ENCODE results near the gene TDRD12.

TDRD12 gene

GRCh38 chr19:32875428-32875827 lies 155.9 kb downstream of the TDRD12 start:
- TF ChIP-seq CTCF (IDR thresholded peaks at IDR 0.05; ENCODE audit: control insufficient read depth, insufficient read depth, low read depth, low read length, missing control alignments): no peak
- H3K4me3 ChIP-seq (ENCODE audit: control insufficient read depth, low read depth, low read length): no peak overlapping the region
- no peak for DNase-seq (ENCODE audit: low read depth)

DNA sequence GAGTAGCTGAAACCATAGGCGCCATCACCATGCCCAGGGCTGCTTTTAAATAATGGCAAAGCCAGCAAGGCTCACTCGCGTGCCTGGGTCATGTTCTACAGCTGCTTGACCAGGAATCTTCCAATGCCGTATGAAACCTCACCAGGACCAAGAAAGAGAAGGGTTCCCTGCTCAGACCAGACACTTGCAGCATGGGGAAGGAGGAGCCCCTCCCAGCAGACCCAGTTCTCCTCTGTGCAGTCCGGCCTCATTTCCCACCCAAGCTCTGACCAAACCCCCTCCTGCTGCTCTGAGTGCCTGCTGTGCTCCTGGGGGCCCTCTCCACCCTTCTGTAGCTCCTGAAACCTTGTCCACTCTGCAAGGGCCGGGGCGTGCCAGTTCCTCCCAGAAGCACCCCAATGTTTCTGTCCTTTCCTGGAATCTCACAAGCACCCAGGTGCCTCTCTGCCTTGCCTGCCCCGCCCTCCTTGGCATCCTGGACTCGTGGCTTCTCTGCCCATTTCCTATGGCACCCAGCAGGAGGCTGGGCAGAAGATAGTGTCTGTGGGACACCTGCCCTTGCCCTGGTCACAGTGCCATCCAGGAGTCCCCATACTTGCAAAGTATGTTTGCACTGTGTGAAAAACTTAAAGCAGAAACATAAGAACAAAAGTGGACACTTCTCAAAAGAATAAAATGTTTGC lies 156.8 kb downstream of the TDRD12 start:
- no peak for TF ChIP-seq CTCF (IDR thresholded peaks at IDR 0.05; ENCODE audit: control insufficient read depth, insufficient read depth, low read depth, low read length, missing control alignments)
- no peak for DNase-seq (ENCODE audit: low read depth)
- H3K4me3 ChIP-seq (ENCODE audit: control insufficient read depth, low read depth, low read length): no peak overlapping the region

GRCh38 chr19:32876919-32877285 lies 157.3 kb downstream of the TDRD12 start:
- H3K4me3 ChIP-seq (ENCODE audit: control insufficient read depth, low read depth, low read length): no peak overlapping the region
- DNase-seq (ENCODE audit: low read depth): peak; percentile 82
- no peak for TF ChIP-seq CTCF (IDR thresholded peaks at IDR 0.05; ENCODE audit: control insufficient read depth, insufficient read depth, low read depth, low read length, missing control alignments)

Data from AG09309 (cell line).